ENCODE results near the gene SH3BP5L.
"Not testable (repeated sequence)": the region's sequence is repeated elsewhere in the genome, so short reads cannot be mapped to it uniquely, and the experiment has no call there.

Gene SH3BP5L

GRCh38 chr1:248837045-248837780 lies 11.5 kb upstream of the SH3BP5L start:
- peak overlapping the region; percentile 73 for H3K4me3 ChIP-seq (ENCODE audit: low read depth, low read length)
- DNase-seq (ENCODE audit: low read depth, low spot score): no peak
- TF ChIP-seq, protein P1, sequence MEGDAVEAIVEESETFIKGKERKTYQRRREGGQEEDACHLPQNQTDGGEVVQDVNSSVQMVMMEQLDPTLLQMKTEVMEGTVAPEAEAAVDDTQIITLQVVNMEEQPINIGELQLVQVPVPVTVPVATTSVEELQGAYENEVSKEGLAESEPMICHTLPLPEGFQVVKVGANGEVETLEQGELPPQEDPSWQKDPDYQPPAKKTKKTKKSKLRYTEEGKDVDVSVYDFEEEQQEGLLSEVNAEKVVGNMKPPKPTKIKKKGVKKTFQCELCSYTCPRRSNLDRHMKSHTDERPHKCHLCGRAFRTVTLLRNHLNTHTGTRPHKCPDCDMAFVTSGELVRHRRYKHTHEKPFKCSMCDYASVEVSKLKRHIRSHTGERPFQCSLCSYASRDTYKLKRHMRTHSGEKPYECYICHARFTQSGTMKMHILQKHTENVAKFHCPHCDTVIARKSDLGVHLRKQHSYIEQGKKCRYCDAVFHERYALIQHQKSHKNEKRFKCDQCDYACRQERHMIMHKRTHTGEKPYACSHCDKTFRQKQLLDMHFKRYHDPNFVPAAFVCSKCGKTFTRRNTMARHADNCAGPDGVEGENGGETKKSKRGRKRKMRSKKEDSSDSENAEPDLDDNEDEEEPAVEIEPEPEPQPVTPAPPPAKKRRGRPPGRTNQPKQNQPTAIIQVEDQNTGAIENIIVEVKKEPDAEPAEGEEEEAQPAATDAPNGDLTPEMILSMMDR (IDR thresholded peaks at IDR 0.05; ENCODE audit: insufficient read depth, low read length, missing control alignments): no peak
- ChIA-PET CTCF (interaction anchor here (1.0 to 6.0 kb wide), 4 partner anchors 10 to 88 kb away, joined by 3 to 56 read pairs (median 10); partner anchors contain the start of genes SH3BP5L and ZNF692), POLR2A (interaction anchor here (0.6 to 3.2 kb wide), 8 partner anchors 9 to 21 kb away, joined by 3 to 27 read pairs (median 4); partner anchors contain the start of genes SH3BP5L and ZNF692)

DNA sequence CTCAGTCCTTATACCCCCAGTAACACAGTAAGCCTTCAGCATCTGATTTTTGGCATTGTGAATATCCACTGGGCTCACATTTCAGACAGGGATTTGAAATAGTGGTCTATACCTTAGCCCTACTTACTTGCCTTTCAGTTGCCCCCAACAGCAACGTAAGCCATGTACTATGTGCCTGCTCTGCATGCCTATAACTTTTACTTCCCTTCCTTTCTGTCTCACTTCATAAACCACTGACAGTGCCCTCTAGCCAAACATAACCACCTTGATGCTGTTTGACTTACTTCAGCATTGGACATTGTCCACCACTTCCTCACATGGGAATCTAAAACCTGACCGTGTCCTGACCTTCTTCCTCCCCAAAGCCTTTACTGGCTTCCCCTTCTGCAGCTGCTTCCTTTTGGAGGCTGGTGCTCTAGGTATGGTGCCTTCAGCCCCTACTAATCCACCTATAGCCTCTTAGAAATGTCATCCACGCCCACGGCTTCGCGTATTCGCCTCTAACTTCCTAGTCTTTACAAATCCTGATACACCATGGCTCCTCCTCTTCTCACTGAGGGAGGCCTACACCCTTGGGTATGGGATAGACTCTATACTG lies 8.7 kb upstream of the SH3BP5L start:
- ChIA-PET CTCF (interaction anchor here (1.3 to 6.0 kb wide), 2 partner anchors 7 to 9 kb away, joined by 4 to 56 read pairs; partner anchors contain the start of gene SH3BP5L), POLR2A (no interaction called here)
- TF ChIP-seq, protein P1 (IDR thresholded peaks at IDR 0.05; ENCODE audit: insufficient read depth, low read length, missing control alignments): no peak
- DNase-seq (ENCODE audit: low read depth, low spot score): no peak
- H3K4me3 ChIP-seq (ENCODE audit: low read depth, low read length): no peak overlapping the region

DNA sequence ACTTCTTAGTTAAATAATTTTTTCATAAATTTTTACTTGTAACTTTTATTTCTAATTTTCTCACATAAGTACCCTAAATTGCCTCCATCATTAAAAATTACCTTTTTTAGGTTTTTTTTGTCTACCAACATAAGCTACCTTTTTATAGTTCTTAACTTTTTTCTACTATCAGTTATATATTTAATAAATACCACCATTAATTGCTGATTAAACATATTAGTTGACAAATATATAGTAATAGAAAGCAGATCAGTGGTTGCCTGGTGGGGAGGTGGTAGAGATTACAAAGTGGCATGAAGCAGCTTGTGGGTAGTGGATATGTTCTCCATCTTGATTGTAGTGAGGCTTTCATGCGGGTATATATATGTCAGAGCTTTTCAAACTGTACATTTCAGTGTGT lies 6.1 kb upstream of the SH3BP5L start:
- CTCF ChIA-PET: interaction anchor here (1.0 kb wide), 1 partner anchor 20 kb away, joined by 3 read pairs; no protein-coding TSS in a partner anchor

DNA sequence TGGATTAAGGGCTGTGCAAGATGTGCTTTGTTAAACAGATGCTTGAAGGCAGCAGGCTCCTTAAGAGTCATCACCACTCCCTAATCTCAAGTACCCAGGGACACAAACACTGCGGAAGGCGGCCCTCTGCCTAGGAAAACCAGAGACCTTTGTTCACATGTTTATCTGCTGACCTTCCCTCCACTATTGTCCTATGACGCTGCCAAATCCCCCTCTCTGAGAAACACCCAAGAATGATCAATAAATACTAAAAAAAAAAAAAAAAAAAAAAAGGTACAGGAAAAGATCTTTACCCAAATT lies 5.0 kb upstream of the SH3BP5L start:
- H3K4me3 ChIP-seq (ENCODE audit: low read depth, low read length); DNase-seq (ENCODE audit: low read depth, low spot score); CTCF ChIA-PET; POLR2A ChIA-PET: not testable (repeated sequence)

More for the DNA sequence above, 6.1 kb upstream of the SH3BP5L start:
- no peak for DNase-seq (ENCODE audit: low read depth, low spot score)
- POLR2A ChIA-PET: no interaction called here
- H3K4me3 ChIP-seq (ENCODE audit: low read depth, low read length): no peak overlapping the region
- TF ChIP-seq, protein P1 (IDR thresholded peaks at IDR 0.05; ENCODE audit: insufficient read depth, low read length, missing control alignments): no peak

- no peak overlapping the region for H3K4me3 ChIP-seq (ENCODE audit: low read depth, low read length)
- CTCF ChIA-PET: interaction anchor here (1.7 to 5.4 kb wide), 2 partner anchors 9 to 13 kb away, joined by 9 to 56 read pairs; partner anchors contain the start of gene ZNF672
- DNase-seq (ENCODE audit: low read depth, low spot score): no peak
- TF ChIP-seq, protein P1 (IDR thresholded peaks at IDR 0.05; ENCODE audit: insufficient read depth, low read length, missing control alignments): no peak
- POLR2A ChIA-PET: interaction anchor here (1.3 kb wide), 1 partner anchor 9 kb away, joined by 5 read pairs; the partner anchor contains the start of gene ZNF672
These were observed 3.1 kb upstream of the SH3BP5L start for GRCh38 chr1:248828845-248829244.

DNA sequence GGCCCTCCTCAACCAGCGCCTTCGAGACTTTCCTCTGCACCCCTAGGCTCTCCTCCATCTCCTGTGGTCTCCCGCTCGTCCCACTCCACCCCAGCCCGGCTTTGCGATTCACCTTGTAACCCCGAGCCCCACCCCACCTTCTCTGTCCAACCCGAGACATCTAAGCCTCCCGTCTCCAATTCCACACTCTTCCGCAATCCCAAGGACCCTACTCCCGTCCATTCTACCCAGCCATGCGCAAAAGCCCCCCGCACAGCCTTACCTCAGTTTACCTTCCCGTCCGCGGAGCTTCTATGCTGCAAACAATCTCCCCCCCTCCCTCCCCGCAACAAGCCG lies 174 bp downstream of the SH3BP5L start:
- TF ChIP-seq, protein P1 (IDR thresholded peaks at IDR 0.05; ENCODE audit: insufficient read depth, low read length, missing control alignments): no peak
- ChIA-PET CTCF (interaction anchor here (1.3 to 5.4 kb wide), 3 partner anchors 8 to 33 kb away, joined by 4 to 56 read pairs (median 8); partner anchors contain the start of genes ZNF672 and ZNF692), POLR2A (interaction anchor here (0.6 to 3.3 kb wide), 5 partner anchors 12 to 1963 kb away, joined by 3 to 23 read pairs (median 4); partner anchors contain the start of gene ZNF672)
- DNase-seq (ENCODE audit: low read depth, low spot score): no peak
- peak overlapping the region; percentile 71 for H3K4me3 ChIP-seq (ENCODE audit: low read depth, low read length)
